HepG2 (cell line): ENCODE results near the gene TGFB2. TPM values are rescaled to one million over a fixed set of nuclear protein-coding genes. Genes with fewer than 3 reads are reported as not detected.

Source experiments
- ARID2 ChIP-seq: sonication (generic); formaldehyde crosslinking; IDR thresholded peaks from 2 replicates; pipeline ENCODE4 v1.8.1; 2022; ENCODE audit warnings: mild to moderate bottlenecking, missing genetic modification reagents, borderline replicate concordance
- DMTF1 ChIP-seq: sonication (generic); formaldehyde crosslinking; IDR thresholded peaks from 2 replicates; pipeline ENCODE4 v1.4.0; 2020; ENCODE audit warnings: mild to moderate bottlenecking, missing genetic modification reagents
- EP300 ChIP-seq, 3 experiments: sonication (generic) in 1 of 3; formaldehyde crosslinking in 1 of 3; IDR thresholded peaks; 2 replicates each; pipeline versions ENCODE4 v1.5.1 to v1.6.1; 2011 to 2020; ENCODE audit warnings: low read depth in 2 of 3, low read length in 2 of 3, borderline replicate concordance in 1 of 3, improper control_type of control experiment in 1 of 3, mild to moderate bottlenecking in 1 of 3, missing genetic modification reagents in 1 of 3, moderate library complexity in 1 of 3
- HDAC2 ChIP-seq: sonication (generic); formaldehyde crosslinking; IDR thresholded peaks from 2 replicates; pipeline ENCODE4 v1.4.0; 2020; ENCODE audit warnings: missing genetic modification reagents
- MXD3 ChIP-seq: IDR thresholded peaks from 2 replicates; pipeline ENCODE4 v1.6.1; 2016; ENCODE audit warnings: mild to moderate bottlenecking, missing biosample characterization, missing genetic modification reagents
- ZNF333 ChIP-seq: sonication (generic); formaldehyde crosslinking; IDR thresholded peaks from 2 replicates; pipeline ENCODE4 v1.4.0; 2020; ENCODE audit warnings: mild to moderate bottlenecking, missing genetic modification reagents, borderline replicate concordance
- ZNF564 ChIP-seq: sonication (generic); formaldehyde crosslinking; IDR thresholded peaks from 2 replicates; pipeline ENCODE4 v1.8.1; 2023; ENCODE audit warnings: mild to moderate bottlenecking, missing genetic modification reagents
- polyA plus RNA-seq, 8 experiments: library from polyadenylated mRNA; depleted of rRNA in 3 of 8; stranded (reverse) in 7 of 8; unstranded in 1 of 8; fragments of >200 nt; fragmentation: Illumina TruSeq in 4 of 8; extraction: Trizol in 4 of 8; gene quantifications; 2 replicates each; pipeline versions ENCODE4 v1.2.1 to v1.2.3, GENCODE V29; 2011 to 2016; ENCODE audit warnings: low read depth in 4 of 8, missing spikeins in 1 of 8, mixed read lengths in 1 of 8; ENCODE audit not compliant: insufficient read depth in 1 of 8
- total RNA-seq, 5 experiments: library from RNA; depleted of rRNA; stranded (reverse); fragments of >200 nt; fragmentation: Illumina TruSeq; extraction: Trizol; gene quantifications; 2 replicates each; pipeline ENCODE4 v1.2.3, GENCODE V29; 2016; ENCODE audit warnings: low read depth in 1 of 5
- TF ChIP-seq, protein P1 (sequence below): sonication (generic); formaldehyde crosslinking; conservative IDR thresholded peaks from 2 replicates; pipeline ENCODE4 v1.4.0; 2020; ENCODE audit warnings: missing genetic modification reagents
- TF ChIP-seq, protein P2 (sequence below): sonication (generic); formaldehyde crosslinking; IDR thresholded peaks from 2 replicates; pipeline ENCODE4 v1.4.0; 2020; ENCODE audit warnings: low read depth, mild to moderate bottlenecking, missing genetic modification reagents

Gene TGFB2
- total and polyA plus RNA-seq, 2 of the 13 experiments (the other 11 are each of a cell fraction or from before 2014, with no cell fraction given): 0.07 TPM; not detected in 1

GRCh38 chr1:218380125-218380977 lies 35.2 kb downstream of the TGFB2 start (continued):
- TF ChIP-seq DMTF1 (CRISPR knock-in tag) (no peak), HDAC2 (0 out of 2 replicates have a peak, but pooled peaks have one; percentile 32), MXD3 (no peak), EP300 (IDR thresholded peaks at IDR 0.05; ENCODE audit: low read depth in 2 of 2, low read length in 2 of 2) (peak in 1 of 2 experiments; percentile 28; a peak in 1 of 4 replicates), EP300 (CRISPR knock-in tag; IDR thresholded peaks at IDR 0.05; ENCODE audit: borderline replicate concordance) (no peak), ZNF564 (CRISPR knock-in tag) (no peak), ZNF333 (no peak), ARID2 (CRISPR knock-in tag) (no peak)
- TF ChIP-seq, protein P1, sequence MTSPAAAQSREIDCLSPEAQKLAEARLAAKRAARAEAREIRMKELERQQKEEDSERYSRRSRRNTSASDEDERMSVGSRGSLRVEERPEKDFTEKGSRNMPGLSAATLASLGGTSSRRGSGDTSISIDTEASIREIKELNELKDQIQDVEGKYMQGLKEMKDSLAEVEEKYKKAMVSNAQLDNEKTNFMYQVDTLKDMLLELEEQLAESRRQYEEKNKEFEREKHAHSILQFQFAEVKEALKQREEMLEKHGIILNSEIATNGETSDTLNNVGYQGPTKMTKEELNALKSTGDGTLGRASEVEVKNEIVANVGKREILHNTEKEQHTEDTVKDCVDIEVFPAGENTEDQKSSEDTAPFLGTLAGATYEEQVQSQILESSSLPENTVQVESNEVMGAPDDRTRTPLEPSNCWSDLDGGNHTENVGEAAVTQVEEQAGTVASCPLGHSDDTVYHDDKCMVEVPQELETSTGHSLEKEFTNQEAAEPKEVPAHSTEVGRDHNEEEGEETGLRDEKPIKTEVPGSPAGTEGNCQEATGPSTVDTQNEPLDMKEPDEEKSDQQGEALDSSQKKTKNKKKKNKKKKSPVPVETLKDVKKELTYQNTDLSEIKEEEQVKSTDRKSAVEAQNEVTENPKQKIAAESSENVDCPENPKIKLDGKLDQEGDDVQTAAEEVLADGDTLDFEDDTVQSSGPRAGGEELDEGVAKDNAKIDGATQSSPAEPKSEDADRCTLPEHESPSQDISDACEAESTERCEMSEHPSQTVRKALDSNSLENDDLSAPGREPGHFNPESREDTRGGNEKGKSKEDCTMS (CRISPR knock-in tag): no peak
- TF ChIP-seq, protein P2, sequence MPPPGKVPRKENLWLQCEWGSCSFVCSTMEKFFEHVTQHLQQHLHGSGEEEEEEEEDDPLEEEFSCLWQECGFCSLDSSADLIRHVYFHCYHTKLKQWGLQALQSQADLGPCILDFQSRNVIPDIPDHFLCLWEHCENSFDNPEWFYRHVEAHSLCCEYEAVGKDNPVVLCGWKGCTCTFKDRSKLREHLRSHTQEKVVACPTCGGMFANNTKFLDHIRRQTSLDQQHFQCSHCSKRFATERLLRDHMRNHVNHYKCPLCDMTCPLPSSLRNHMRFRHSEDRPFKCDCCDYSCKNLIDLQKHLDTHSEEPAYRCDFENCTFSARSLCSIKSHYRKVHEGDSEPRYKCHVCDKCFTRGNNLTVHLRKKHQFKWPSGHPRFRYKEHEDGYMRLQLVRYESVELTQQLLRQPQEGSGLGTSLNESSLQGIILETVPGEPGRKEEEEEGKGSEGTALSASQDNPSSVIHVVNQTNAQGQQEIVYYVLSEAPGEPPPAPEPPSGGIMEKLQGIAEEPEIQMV: no peak
